ENCODE measurements around the gene ITLN2. TPM values are rescaled to one million over a fixed set of nuclear protein-coding genes. Genes with fewer than 3 reads are reported as not detected.

ITLN2 gene
- total RNA-seq, 1 experiment from 2014 or later: 0.20 TPM

- POLR2A ChIA-PET: no interaction called here
- DNase-seq (ENCODE audit: low read depth, low spot score): no peak
Measured at GRCh38 chr1:160901768-160902167, 52.8 kb downstream of the ITLN2 start.

More at GRCh38 chr1:160901768-160902167, 52.8 kb downstream of the ITLN2 start:
- Histone ChIP-seq H3K4me2 (ENCODE audit: low read length) (no peak overlapping the region), H3K9me3 (ENCODE audit: control insufficient read depth in 1 of 2, insufficient read depth in 1 of 2, low read depth in 1 of 2, low read length in 2 of 2) (no peaks in the 10 kb centered on the region), H3K36me3 (ENCODE audit: control insufficient read depth in 1 of 2, insufficient read depth in 2 of 2, low read length in 2 of 2) (no peaks in the 10 kb centered on the region), H3K4me1 (ENCODE audit: control insufficient read depth in 1 of 2, insufficient read depth in 2 of 2, low read length in 2 of 2) (no peaks in the 10 kb centered on the region), H3K4me3 (replicated peaks in 1 of 2; ENCODE audit: low read depth in 1 of 2, low read length in 2 of 2) (no peak overlapping the region), H4K20me1 (ENCODE audit: insufficient read depth) (no peaks in the 10 kb centered on the region), H3K9me2 (ENCODE audit: insufficient read depth) (no peaks in the 10 kb centered on the region), H3K79me2 (ENCODE audit: insufficient read depth, low read length) (no peaks in the 10 kb centered on the region), H2AFZ (ENCODE audit: low read depth, low read length, poor library complexity, severe bottlenecking) (no peak overlapping the region), H3K27ac (ENCODE audit: low read depth, low read length) (no peak overlapping the region), H3K27me3 (ENCODE audit: insufficient read depth, low read length) (0 out of 2 replicates have a peak, but pooled peaks cover 7% of the 10 kb centered on the region), H3K9ac (ENCODE audit: low read length) (no peak overlapping the region)
- ChIA-PET RAD21 (ENCODE audit: low non-redundant PET in 1 of 2, low total read pairs in 2 of 2, uncharacterized antibody in 2 of 2, unreplicated experiment in 2 of 2) (interaction anchor here in 1 of 2 experiments (0.6 kb wide), 1 partner anchor 89 kb away, joined by 6 read pairs; no protein-coding TSS in a partner anchor), CTCF (no interaction called here)
- no peak for ATAC-seq
- no TSS peak for BruUV-seq (replicated peaks)
- intact Hi-C loops (cut with micrococcal nuclease): no loop called here
- no peak for TF ChIP-seq POLR2AphosphoS5 (IDR thresholded peaks at IDR 0.05; ENCODE audit: low read depth, low read length)
- no peak for TF ChIP-seq REST (IDR thresholded peaks at IDR 0.05; ENCODE audit: low read depth)
- TF ChIP-seq EZH2phosphoT487 (IDR thresholded peaks at IDR 0.05; ENCODE audit: borderline replicate concordance): no peak
- TF ChIP-seq EGR1 (IDR thresholded peaks at IDR 0.05; ENCODE audit: low read depth): no peak
- TF ChIP-seq ZBTB33 (IDR thresholded peaks at IDR 0.05; ENCODE audit: extremely low read depth, insufficient replicate concordance, low read length): no peak
- TF ChIP-seq FOSL1 (IDR thresholded peaks at IDR 0.05; ENCODE audit: low read depth): no peak
- no peak for TF ChIP-seq ZFX (IDR thresholded peaks at IDR 0.05)
- no peak for TF ChIP-seq SIN3A (IDR thresholded peaks at IDR 0.05; ENCODE audit: low read depth)
- no peak for TF ChIP-seq SP1 (IDR thresholded peaks at IDR 0.05; ENCODE audit: low read depth)
- no peak for TF ChIP-seq POLR2A (IDR thresholded peaks at IDR 0.05; ENCODE audit: borderline replicate concordance, extremely low read depth, insufficient read depth, insufficient read length)
- no peak for TF ChIP-seq JUND (IDR thresholded peaks at IDR 0.05)
- no peak for TF ChIP-seq MAX (IDR thresholded peaks at IDR 0.05)
- TF ChIP-seq CEBPB (IDR thresholded peaks at IDR 0.05; ENCODE audit: low read depth): no peak
- no peak for TF ChIP-seq ELF1 (IDR thresholded peaks at IDR 0.05; ENCODE audit: borderline replicate concordance, low read depth)
- no peak for TF ChIP-seq CTCF (IDR thresholded peaks at IDR 0.05 in 2 of 3, conservative IDR thresholded peaks at IDR 0.05 in 1 of 3; ENCODE audit: borderline replicate concordance in 1 of 3, insufficient read depth in 1 of 3, low read depth in 2 of 3, low read length in 2 of 3)
- TF ChIP-seq TCF7L2 (IDR thresholded peaks at IDR 0.05; ENCODE audit: borderline replicate concordance, extremely low read depth, insufficient read depth, insufficient read length): no peak
- TF ChIP-seq ZNF274 (IDR thresholded peaks at IDR 0.05; ENCODE audit: low read depth, low read length): no peak
- TF ChIP-seq SRF (IDR thresholded peaks at IDR 0.05; ENCODE audit: low read depth): no peak
- TF ChIP-seq YY1 (IDR thresholded peaks at IDR 0.05; ENCODE audit: extremely low read depth, insufficient replicate concordance, low read depth, low read length): no peak

Measured in HCT116 (cell line).